ENCODE measurements around the gene FAM120B. TPM values are rescaled to one million over a fixed set of nuclear protein-coding genes. Genes with fewer than 3 reads are reported as not detected.

Gene FAM120B
- total RNA-seq, 3 donors from 2014 or later, result 28.8 to 35.0 (median 33.8) TPM

- H3K9me3 ChIP-seq, result no peaks in the 10 kb centered on the region
- H3K4me1 ChIP-seq, result no peaks in the 10 kb centered on the region
- intact Hi-C loops (cut with DNase I; ENCODE audit: low total_unique reads), result no loop called here
- no peak for TF ChIP-seq POLR2AphosphoS5 (IDR thresholded peaks at IDR 0.05)
- no peak for TF ChIP-seq CTCF (IDR thresholded peaks at IDR 0.05)
- TF ChIP-seq POLR2A (IDR thresholded peaks at IDR 0.05), result no peak
- no peaks in the 10 kb centered on the region for H3K36me3 ChIP-seq
- H3K4me3 ChIP-seq, result no peak overlapping the region
- H3K27me3 ChIP-seq, result peaks cover 0 to 9% of the 10 kb centered on the region in 2 donors
- H3K27ac ChIP-seq, result no peak overlapping the region
- no peak for DNase-seq (ENCODE audit: low spot score in 2 of 2)
Observed at GRCh38 chr6:170423814-170424603, 117.5 kb downstream of the FAM120B start.

GRCh38 chr6:170424604-170425126 lies 118.1 kb downstream of the FAM120B start:
- intact Hi-C loops (cut with DNase I; ENCODE audit: low total_unique reads), result no loop called here
- DNase-seq (ENCODE audit: low spot score in 2 of 2), result no peak
- peaks cover 0 to 9% of the 10 kb centered on the region in 2 donors for H3K27me3 ChIP-seq

GRCh38 chr6:170429450-170429849 lies 122.9 kb downstream of the FAM120B start:
- Histone ChIP-seq H3K27ac (no peak overlapping the region), H3K4me1 (no peaks in the 10 kb centered on the region), H3K27me3 (no peaks in the 10 kb centered on the region), H3K36me3 (no peaks in the 10 kb centered on the region), H3K9me3 (no peaks in the 10 kb centered on the region), H3K4me3 (no peak overlapping the region)
- intact Hi-C loops (cut with DNase I; ENCODE audit: low total_unique reads), result no loop called here
- no peak for DNase-seq (ENCODE audit: low spot score in 2 of 2)
- TF ChIP-seq POLR2AphosphoS5 (IDR thresholded peaks at IDR 0.05), result no peak
- TF ChIP-seq POLR2A (IDR thresholded peaks at IDR 0.05), result no peak
- TF ChIP-seq CTCF (IDR thresholded peaks at IDR 0.05), result no peak

More at GRCh38 chr6:170424604-170425126, 118.1 kb downstream of the FAM120B start:
- no peaks in the 10 kb centered on the region for H3K4me1 ChIP-seq
- H3K4me3 ChIP-seq, result no peak overlapping the region
- no peaks in the 10 kb centered on the region for H3K36me3 ChIP-seq
- no peak for TF ChIP-seq CTCF (IDR thresholded peaks at IDR 0.05)
- TF ChIP-seq POLR2AphosphoS5 (IDR thresholded peaks at IDR 0.05), result no peak
- TF ChIP-seq POLR2A (IDR thresholded peaks at IDR 0.05), result no peak
- no peak overlapping the region for H3K27ac ChIP-seq
- no peaks in the 10 kb centered on the region for H3K9me3 ChIP-seq

- Histone ChIP-seq H3K4me1 (no peaks in the 10 kb centered on the region), H3K27me3 (peaks cover 0 to 3% of the 10 kb centered on the region in 2 donors), H3K27ac (no peak overlapping the region), H3K9me3 (no peaks in the 10 kb centered on the region), H3K36me3 (no peaks in the 10 kb centered on the region), H3K4me3 (no peak overlapping the region)
- TF ChIP-seq POLR2AphosphoS5 (IDR thresholded peaks at IDR 0.05) (no peak), POLR2A (IDR thresholded peaks at IDR 0.05) (no peak), CTCF (IDR thresholded peaks at IDR 0.05) (no peak)
- DNase-seq (ENCODE audit: low spot score in 2 of 2), result no peak
- intact Hi-C loops (cut with DNase I; ENCODE audit: low total_unique reads), result no loop called here
Observed at GRCh38 chr6:170433163-170434116, 126.9 kb downstream of the FAM120B start.

Measured in breast epithelium (tissue), 4 donors.